HEK293 (cell line): ENCODE data around the gene STK35.

Source experiments
- GFI1B ChIP-seq: fragments of 450-650 bp; formaldehyde crosslinking; IDR thresholded peaks from 2 replicates; pipeline ENCODE4 v1.5.1; 2016; ENCODE audit warnings: missing biosample characterization, missing genetic modification characterization
- GLIS1 ChIP-seq: fragments of 450-650 bp; formaldehyde crosslinking; IDR thresholded peaks from 2 replicates; pipeline ENCODE4 v1.5.1; 2016; ENCODE audit warnings: missing biosample characterization, missing genetic modification characterization
- HOXA7 ChIP-seq: sonication (generic); formaldehyde crosslinking; IDR thresholded peaks from 2 replicates; pipeline ENCODE4 v1.8.1; 2022; ENCODE audit warnings: missing genetic modification reagents, borderline replicate concordance
- KLF10 ChIP-seq: fragments of 450-650 bp; IDR thresholded peaks from 2 replicates; pipeline ENCODE4 v1.5.1; 2018; ENCODE audit warnings: missing biosample characterization, mild to moderate bottlenecking, missing genetic modification characterization
- KLF9 ChIP-seq: fragments of 450-650 bp; formaldehyde crosslinking; IDR thresholded peaks from 2 replicates; pipeline ENCODE4 v1.5.1; 2016; ENCODE audit warnings: missing biosample characterization, missing genetic modification characterization, low read depth
- REPIN1 ChIP-seq: fragments of 450-650 bp; formaldehyde crosslinking; IDR thresholded peaks from 2 replicates; pipeline ENCODE4 v1.5.1; 2017; ENCODE audit warnings: missing biosample characterization, missing genetic modification characterization, low read depth
- SP2 ChIP-seq: fragments of 450-650 bp; formaldehyde crosslinking; IDR thresholded peaks from 2 replicates; pipeline ENCODE4 v1.5.1; 2016; ENCODE audit warnings: missing biosample characterization, missing genetic modification characterization
- SP7 ChIP-seq: fragments of 450-650 bp; formaldehyde crosslinking; IDR thresholded peaks from 2 replicates; pipeline ENCODE4 v1.5.1; 2016; ENCODE audit warnings: missing biosample characterization, missing genetic modification characterization
- WT1 ChIP-seq: fragments of 450-650 bp; formaldehyde crosslinking; IDR thresholded peaks from 2 replicates; pipeline ENCODE4 v1.5.1; 2016; ENCODE audit warnings: missing biosample characterization, missing genetic modification characterization
- ZBTB21 ChIP-seq: fragments of 450-650 bp; formaldehyde crosslinking; IDR thresholded peaks from 2 replicates; pipeline ENCODE4 v1.5.1; 2017; ENCODE audit warnings: missing biosample characterization, missing genetic modification characterization
- ZBTB48 ChIP-seq: fragments of 450-650 bp; formaldehyde crosslinking; IDR thresholded peaks from 2 replicates; pipeline ENCODE4 v1.5.1; 2016; ENCODE audit warnings: missing biosample characterization, missing genetic modification characterization
- ZBTB8A ChIP-seq: fragments of 450-650 bp; formaldehyde crosslinking; IDR thresholded peaks from 2 replicates; pipeline ENCODE4 v1.5.1; 2016; ENCODE audit warnings: missing biosample characterization, missing genetic modification characterization
- ZIC2 ChIP-seq: fragments of 450-650 bp; formaldehyde crosslinking; IDR thresholded peaks from 2 replicates; pipeline ENCODE4 v1.5.1; 2016; ENCODE audit warnings: missing biosample characterization, missing genetic modification characterization
- ZNF155 ChIP-seq: fragments of 450-650 bp; formaldehyde crosslinking; IDR thresholded peaks from 2 replicates; pipeline ENCODE4 v1.5.1; 2016; ENCODE audit warnings: missing biosample characterization, missing genetic modification characterization
- ZNF2 ChIP-seq: fragments of 450-650 bp; formaldehyde crosslinking; IDR thresholded peaks from 2 replicates; pipeline ENCODE4 v1.5.1; 2016; ENCODE audit warnings: missing biosample characterization, missing genetic modification characterization
- ZNF292 ChIP-seq: fragments of 450-650 bp; formaldehyde crosslinking; IDR thresholded peaks from 2 replicates; pipeline ENCODE4 v1.5.1; 2016; ENCODE audit warnings: low read depth, missing biosample characterization, missing genetic modification characterization, borderline replicate concordance
- ZNF324 ChIP-seq: fragments of 450-650 bp; formaldehyde crosslinking; IDR thresholded peaks from 2 replicates; pipeline ENCODE4 v1.5.1; 2016; ENCODE audit warnings: missing biosample characterization, missing genetic modification characterization
- ZNF391 ChIP-seq: fragments of 450-650 bp; formaldehyde crosslinking; IDR thresholded peaks from 2 replicates; pipeline ENCODE4 v1.5.1; 2016; ENCODE audit warnings: low read depth, missing biosample characterization, missing genetic modification characterization, borderline replicate concordance
- ZNF394 ChIP-seq: fragments of 450-650 bp; formaldehyde crosslinking; IDR thresholded peaks from 2 replicates; pipeline ENCODE4 v1.5.1; 2016; ENCODE audit warnings: missing biosample characterization, missing genetic modification characterization, mild to moderate bottlenecking, moderate library complexity, borderline replicate concordance
- ZNF426 ChIP-seq: fragments of 450-650 bp; formaldehyde crosslinking; IDR thresholded peaks from 2 replicates; pipeline ENCODE4 v1.5.1; 2017; ENCODE audit warnings: missing biosample characterization, missing genetic modification characterization, mild to moderate bottlenecking, inconsistent platforms, moderate library complexity
- ZNF555 ChIP-seq: fragments of 450-650 bp; formaldehyde crosslinking; conservative IDR thresholded peaks from 2 replicates; pipeline ENCODE4 v1.5.1; 2017; ENCODE audit warnings: missing biosample characterization, mild to moderate bottlenecking, missing genetic modification characterization, inconsistent platforms
- ZNF558 ChIP-seq: fragments of 450-650 bp; formaldehyde crosslinking; IDR thresholded peaks from 2 replicates; pipeline ENCODE4 v1.5.1; 2016; ENCODE audit warnings: missing biosample characterization, missing genetic modification characterization
- ZNF626 ChIP-seq: fragments of 450-650 bp; sonication (Bioruptor Pico); formaldehyde crosslinking; IDR thresholded peaks from 2 replicates; pipeline ENCODE4 v1.5.1; 2018; ENCODE audit warnings: missing biosample characterization, missing genetic modification characterization, inconsistent platforms
- ZNF701 ChIP-seq: fragments of 450-650 bp; formaldehyde crosslinking; IDR thresholded peaks from 2 replicates; pipeline ENCODE4 v1.5.1; 2016; ENCODE audit warnings: missing biosample characterization, missing genetic modification characterization
- ZNF777 ChIP-seq: fragments of 450-650 bp; formaldehyde crosslinking; IDR thresholded peaks from 2 replicates; pipeline ENCODE4 v1.5.1; 2017; ENCODE audit warnings: missing biosample characterization, missing genetic modification characterization, borderline replicate concordance
- ZSCAN23 ChIP-seq: fragments of 450-650 bp; formaldehyde crosslinking; IDR thresholded peaks from 2 replicates; pipeline ENCODE4 v1.5.1; 2016; ENCODE audit warnings: missing biosample characterization, missing genetic modification characterization
- TF ChIP-seq, protein P1 (sequence below): IDR thresholded peaks from 2 replicates; pipeline ENCODE4 v1.6.1; 2011; ENCODE audit warnings: mild to moderate bottlenecking, low read depth, low read length, borderline replicate concordance
- TF ChIP-seq, protein P2 (sequence below): fragments of 450-650 bp; formaldehyde crosslinking; IDR thresholded peaks from 2 replicates; pipeline ENCODE4 v1.5.1; 2016; ENCODE audit warnings: missing biosample characterization, missing genetic modification characterization
- TF ChIP-seq, protein P3 (sequence below): fragments of 450-650 bp; formaldehyde crosslinking; IDR thresholded peaks from 2 replicates; pipeline ENCODE4 v1.5.1; 2016; ENCODE audit warnings: missing biosample characterization, missing genetic modification characterization
- TF ChIP-seq, protein P4 (sequence below): fragments of 450-650 bp; formaldehyde crosslinking; IDR thresholded peaks from 2 replicates; pipeline ENCODE4 v1.5.1; 2017; ENCODE audit warnings: missing biosample characterization, missing genetic modification characterization

STK35 gene

DNA sequence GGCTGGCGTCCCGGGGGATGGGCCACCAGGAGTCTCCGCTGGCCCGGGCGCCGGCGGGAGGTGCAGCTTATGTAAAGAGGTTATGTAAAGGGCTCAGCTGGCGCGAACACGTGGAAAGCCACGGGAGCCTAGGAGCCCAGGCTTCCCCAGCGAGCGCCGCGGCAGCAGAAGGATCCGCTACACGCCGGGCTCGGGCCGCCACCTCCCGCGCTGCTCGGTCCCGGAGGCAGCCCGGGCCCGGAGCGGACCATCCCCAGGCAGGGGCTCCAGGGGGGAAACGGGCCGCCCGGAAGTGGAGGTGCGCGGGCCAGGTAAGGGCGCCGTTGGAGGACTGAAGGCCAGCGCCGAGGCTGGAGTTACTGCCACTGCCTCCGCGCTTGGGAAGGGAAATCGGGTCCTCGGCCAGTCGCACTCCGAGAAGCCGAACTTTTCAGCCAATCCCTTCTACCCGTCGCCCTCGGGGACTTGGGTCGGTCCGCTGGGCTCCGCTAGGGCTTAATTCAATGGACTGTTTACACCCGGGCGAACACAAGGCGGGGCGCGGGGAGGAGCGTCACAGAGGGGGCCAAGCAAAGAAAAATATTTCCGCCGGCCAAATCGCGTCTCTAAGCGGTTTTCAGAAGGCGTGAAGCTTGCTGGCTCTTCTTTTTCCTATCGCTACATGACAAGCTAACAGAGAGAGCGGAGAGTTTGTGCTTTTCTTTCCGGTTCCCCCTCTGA is 398 bp downstream of the STK35 start (continued):
- TF ChIP-seq, protein P1, sequence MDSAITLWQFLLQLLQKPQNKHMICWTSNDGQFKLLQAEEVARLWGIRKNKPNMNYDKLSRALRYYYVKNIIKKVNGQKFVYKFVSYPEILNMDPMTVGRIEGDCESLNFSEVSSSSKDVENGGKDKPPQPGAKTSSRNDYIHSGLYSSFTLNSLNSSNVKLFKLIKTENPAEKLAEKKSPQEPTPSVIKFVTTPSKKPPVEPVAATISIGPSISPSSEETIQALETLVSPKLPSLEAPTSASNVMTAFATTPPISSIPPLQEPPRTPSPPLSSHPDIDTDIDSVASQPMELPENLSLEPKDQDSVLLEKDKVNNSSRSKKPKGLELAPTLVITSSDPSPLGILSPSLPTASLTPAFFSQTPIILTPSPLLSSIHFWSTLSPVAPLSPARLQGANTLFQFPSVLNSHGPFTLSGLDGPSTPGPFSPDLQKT = peak; percentile 80
- TF ChIP-seq ZNF701 (tag by site-specific recombination) = no peak
- no peak for TF ChIP-seq ZNF292 (tag by site-specific recombination)
- TF ChIP-seq ZNF2 = no peak
- peak; percentile 76 for TF ChIP-seq SP7
- peak; percentile 33; the same call in 1 of the 2 replicates for TF ChIP-seq KLF9 (tag by site-specific recombination)
- TF ChIP-seq ZNF558 (tag by site-specific recombination) = peak; percentile 54; the same call in 1 of the 2 replicates
- TF ChIP-seq ZNF394 (tag by site-specific recombination) = peak; percentile 69; the same call in 1 of the 2 replicates
- TF ChIP-seq ZBTB48 (tag by site-specific recombination) = peak; percentile 95
- 0 out of 2 replicates have a peak, but pooled peaks have one; percentile 13 for TF ChIP-seq ZNF777 (tag by site-specific recombination)
- no peak for TF ChIP-seq ZNF426 (tag by site-specific recombination)
- 0 out of 2 replicates have a peak, but pooled peaks have one; percentile 58 for TF ChIP-seq ZNF391
- TF ChIP-seq WT1 = peak; percentile 40; the same call in 1 of the 2 replicates
- TF ChIP-seq ZNF155 (tag by site-specific recombination) = no peak
- TF ChIP-seq GLIS1 = peak; percentile 93
- TF ChIP-seq ZBTB21 = peak; percentile 68
- peak; percentile 73 for TF ChIP-seq SP2 (tag by site-specific recombination)
- TF ChIP-seq HOXA7 = no peak
- TF ChIP-seq ZNF626 (tag by site-specific recombination) = no peak
- TF ChIP-seq, protein P2, sequence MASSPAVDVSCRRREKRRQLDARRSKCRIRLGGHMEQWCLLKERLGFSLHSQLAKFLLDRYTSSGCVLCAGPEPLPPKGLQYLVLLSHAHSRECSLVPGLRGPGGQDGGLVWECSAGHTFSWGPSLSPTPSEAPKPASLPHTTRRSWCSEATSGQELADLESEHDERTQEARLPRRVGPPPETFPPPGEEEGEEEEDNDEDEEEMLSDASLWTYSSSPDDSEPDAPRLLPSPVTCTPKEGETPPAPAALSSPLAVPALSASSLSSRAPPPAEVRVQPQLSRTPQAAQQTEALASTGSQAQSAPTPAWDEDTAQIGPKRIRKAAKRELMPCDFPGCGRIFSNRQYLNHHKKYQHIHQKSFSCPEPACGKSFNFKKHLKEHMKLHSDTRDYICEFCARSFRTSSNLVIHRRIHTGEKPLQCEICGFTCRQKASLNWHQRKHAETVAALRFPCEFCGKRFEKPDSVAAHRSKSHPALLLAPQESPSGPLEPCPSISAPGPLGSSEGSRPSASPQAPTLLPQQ (tag by site-specific recombination) = no peak; the same call in none of the 2 replicates
- TF ChIP-seq ZNF555 (tag by site-specific recombination) = no peak
- no peak for TF ChIP-seq GFI1B (tag by site-specific recombination)
- peak; percentile 55; the same call in 1 of the 2 replicates for TF ChIP-seq ZNF324
- TF ChIP-seq, protein P3, sequence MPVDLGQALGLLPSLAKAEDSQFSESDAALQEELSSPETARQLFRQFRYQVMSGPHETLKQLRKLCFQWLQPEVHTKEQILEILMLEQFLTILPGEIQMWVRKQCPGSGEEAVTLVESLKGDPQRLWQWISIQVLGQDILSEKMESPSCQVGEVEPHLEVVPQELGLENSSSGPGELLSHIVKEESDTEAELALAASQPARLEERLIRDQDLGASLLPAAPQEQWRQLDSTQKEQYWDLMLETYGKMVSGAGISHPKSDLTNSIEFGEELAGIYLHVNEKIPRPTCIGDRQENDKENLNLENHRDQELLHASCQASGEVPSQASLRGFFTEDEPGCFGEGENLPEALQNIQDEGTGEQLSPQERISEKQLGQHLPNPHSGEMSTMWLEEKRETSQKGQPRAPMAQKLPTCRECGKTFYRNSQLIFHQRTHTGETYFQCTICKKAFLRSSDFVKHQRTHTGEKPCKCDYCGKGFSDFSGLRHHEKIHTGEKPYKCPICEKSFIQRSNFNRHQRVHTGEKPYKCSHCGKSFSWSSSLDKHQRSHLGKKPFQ (tag by site-specific recombination) = 0 out of 2 replicates have a peak, but pooled peaks have one; percentile 53
- TF ChIP-seq KLF10 (tag by site-specific recombination) = peak; percentile 33; the same call in 1 of the 2 replicates
- TF ChIP-seq, protein P4, sequence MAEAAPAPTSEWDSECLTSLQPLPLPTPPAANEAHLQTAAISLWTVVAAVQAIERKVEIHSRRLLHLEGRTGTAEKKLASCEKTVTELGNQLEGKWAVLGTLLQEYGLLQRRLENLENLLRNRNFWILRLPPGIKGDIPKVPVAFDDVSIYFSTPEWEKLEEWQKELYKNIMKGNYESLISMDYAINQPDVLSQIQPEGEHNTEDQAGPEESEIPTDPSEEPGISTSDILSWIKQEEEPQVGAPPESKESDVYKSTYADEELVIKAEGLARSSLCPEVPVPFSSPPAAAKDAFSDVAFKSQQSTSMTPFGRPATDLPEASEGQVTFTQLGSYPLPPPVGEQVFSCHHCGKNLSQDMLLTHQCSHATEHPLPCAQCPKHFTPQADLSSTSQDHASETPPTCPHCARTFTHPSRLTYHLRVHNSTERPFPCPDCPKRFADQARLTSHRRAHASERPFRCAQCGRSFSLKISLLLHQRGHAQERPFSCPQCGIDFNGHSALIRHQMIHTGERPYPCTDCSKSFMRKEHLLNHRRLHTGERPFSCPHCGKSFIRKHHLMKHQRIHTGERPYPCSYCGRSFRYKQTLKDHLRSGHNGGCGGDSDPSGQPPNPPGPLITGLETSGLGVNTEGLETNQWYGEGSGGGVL (tag by site-specific recombination) = no peak
- TF ChIP-seq ZSCAN23 (tag by site-specific recombination) = 0 out of 2 replicates have a peak, but pooled peaks have one; percentile 28
- TF ChIP-seq REPIN1 (tag by site-specific recombination) = no peak
- TF ChIP-seq ZIC2 (tag by site-specific recombination) = peak; percentile 91
- TF ChIP-seq ZBTB8A (tag by site-specific recombination) = peak; percentile 97
